Stimulated activated CD8-positive, alpha-beta memory T cell treated with anti-CD3 and anti-CD28 coated beads, Interleukin-15, amount 100 ng/mL, for 1 hour (primary cell): Measurements from ENCODE around the gene SLC45A1.
"Not testable (repeated sequence)": the region's sequence is repeated elsewhere in the genome, so short reads cannot be mapped to it uniquely, and the experiment has no call there.

Source experiments
- DNase-seq: peaks from one replicate; pipeline ENCODE4 v3.0.0-alpha.2; 2020; ENCODE audit warnings: low read depth

SLC45A1 gene

GRCh38 chr1:8367571-8368194 is 49.8 kb downstream of the SLC45A1 start:
- no peak for DNase-seq

- no peak for DNase-seq
Observed at GRCh38 chr1:8368956-8369639, 51.2 kb downstream of the SLC45A1 start.

GRCh38 chr1:8370046-8370881 is 52.4 kb downstream of the SLC45A1 start:
- DNase-seq, result no peak

- DNase-seq, result no peak
Observed at GRCh38 chr1:8370905-8371315, 53.0 kb downstream of the SLC45A1 start.

- no peak for DNase-seq
Observed at GRCh38 chr1:8371372-8371991, 53.6 kb downstream of the SLC45A1 start.

- no peak for DNase-seq
Observed at GRCh38 chr1:8373125-8373524, 55.2 kb downstream of the SLC45A1 start.

GRCh38 chr1:8373581-8374241 is 55.8 kb downstream of the SLC45A1 start:
- no peak for DNase-seq

- DNase-seq, result no peak
Observed at GRCh38 chr1:8374356-8374755, 56.4 kb downstream of the SLC45A1 start.

GRCh38 chr1:8374812-8375211 is 56.9 kb downstream of the SLC45A1 start:
- DNase-seq, result no peak

- DNase-seq, result no peak
Observed at GRCh38 chr1:8376358-8376840, 58.5 kb downstream of the SLC45A1 start.

GRCh38 chr1:8377271-8377981 is 59.5 kb downstream of the SLC45A1 start:
- no peak for DNase-seq

- no peak for DNase-seq
Observed at GRCh38 chr1:8378178-8378577, 60.3 kb downstream of the SLC45A1 start.

- DNase-seq, result no peak
Observed at GRCh38 chr1:8378981-8379470, 61.1 kb downstream of the SLC45A1 start.

GRCh38 chr1:8379513-8380186 is 61.7 kb downstream of the SLC45A1 start:
- no peak for DNase-seq

GRCh38 chr1:8380310-8380709 is 62.4 kb downstream of the SLC45A1 start:
- DNase-seq, result not testable (repeated sequence)

- no peak for DNase-seq
Observed at GRCh38 chr1:8381618-8382017, 63.7 kb downstream of the SLC45A1 start.

GRCh38 chr1:8382051-8382505 is 64.2 kb downstream of the SLC45A1 start:
- DNase-seq, result no peak

- DNase-seq, result no peak
Observed at GRCh38 chr1:8382608-8383505, 64.9 kb downstream of the SLC45A1 start.

- no peak for DNase-seq
Observed at GRCh38 chr1:8384088-8384487, 66.2 kb downstream of the SLC45A1 start.
